RWPE1 (cell line): ENCODE results near the gene SYT1.

Experiments
- CTCF ChIA-PET: fragments of 350-600 bp; sonication (Branson Sonifier 250); formaldehyde crosslinking; extraction: SDS; loops from one replicate; lab custom pipeline; 2021; lab: Yijun Ruan, JAX
- POLR2A ChIA-PET: fragments of 400-600 bp; formaldehyde crosslinking; extraction: SDS; loops from one replicate; lab custom pipeline; 2020; ENCODE audit warnings: antibody characterized with exemption; ENCODE audit not compliant: low non-redundant PET; lab: Yijun Ruan, JAX
- DNase-seq: peaks from one replicate; pipeline ENCODE4 v3.0.0; 2012; ENCODE audit warnings: low spot score
- H3K27ac ChIP-seq: fragments of 450-650 bp; 2 replicates; pipeline ENCODE4 v1.5.1; 2017
- CTCF ChIP-seq: fragments of 450-650 bp; conservative IDR thresholded peaks from 2 replicates; pipeline ENCODE4 v1.5.1; 2017; ENCODE audit warnings: low read depth, mild to moderate bottlenecking

SYT1 gene

GRCh38 chr12:78886719-78887407, 22.3 kb downstream of the SYT1 start:
- peak; percentile 24 for DNase-seq
- ChIA-PET CTCF (no interaction called here), POLR2A (no interaction called here)
- no peak overlapping the region for H3K27ac ChIP-seq
- TF ChIP-seq CTCF = no peak

- POLR2A ChIA-PET = no interaction called here
- CTCF ChIA-PET = interaction anchor here (0.6 kb wide), 1 partner anchor 415 kb away, joined by 3 read pairs; no protein-coding TSS in a partner anchor
- DNase-seq = no peak
- TF ChIP-seq CTCF = no peak
- no peak overlapping the region for H3K27ac ChIP-seq
These were observed 22.9 kb downstream of the SYT1 start for GRCh38 chr12:78887444-78887843.

GRCh38 chr12:78888568-78888967, 24.0 kb downstream of the SYT1 start:
- DNase-seq = peak; percentile 16
- CTCF ChIA-PET = interaction anchor here (0.5 kb wide), 1 partner anchor 232 kb away, joined by 3 read pairs; no protein-coding TSS in a partner anchor
- H3K27ac ChIP-seq = no peak overlapping the region

GRCh38 chr12:78891646-78892353, 27.2 kb downstream of the SYT1 start:
- no peak for DNase-seq
- ChIA-PET POLR2A (no interaction called here), CTCF (interaction anchor here (0.6 kb wide), 2 partner anchors 76 to 702 kb away, joined by 3 to 4 read pairs; no protein-coding TSS in a partner anchor)
- no peak for TF ChIP-seq CTCF
- H3K27ac ChIP-seq = no peak overlapping the region

More at GRCh38 chr12:78888568-78888967, 24.0 kb downstream of the SYT1 start:
- POLR2A ChIA-PET = no interaction called here
- TF ChIP-seq CTCF = no peak

- TF ChIP-seq CTCF = no peak
- ChIA-PET POLR2A (no interaction called here), CTCF (no interaction called here)
- no peak for DNase-seq
- no peak overlapping the region for H3K27ac ChIP-seq
These were observed 33.8 kb downstream of the SYT1 start for GRCh38 chr12:78898416-78898815.

- no peak overlapping the region for H3K27ac ChIP-seq
- DNase-seq = peak; percentile 10
- ChIA-PET CTCF (no interaction called here), POLR2A (no interaction called here)
- TF ChIP-seq CTCF = no peak
These were observed 50.3 kb downstream of the SYT1 start for GRCh38 chr12:78914859-78915331.
